ENCODE results near the gene DMTF1. TPM values are rescaled to one million over a fixed set of nuclear protein-coding genes. Genes with fewer than 3 reads are reported as not detected.

The DMTF1 gene
- total RNA-seq, 2 donors from 2014 or later = 129 to 152 TPM

GRCh38 chr7:87190783-87191182 is 38.5 kb downstream of the DMTF1 start:
- H3K27ac Mint-ChIP-seq = no peak overlapping the region
- H3K4me1 Mint-ChIP-seq = no peaks in the 10 kb centered on the region
- Histone ChIP-seq H3K4me3 (ENCODE audit: low read length) (no peak overlapping the region), H3K9me3 (ENCODE audit: control insufficient read depth, low read length) (no peaks in the 10 kb centered on the region), H3K27me3 (ENCODE audit: control insufficient read depth, insufficient read depth, low read length, poor library complexity, severe bottlenecking) (no peaks in the 10 kb centered on the region), H3K36me3 (ENCODE audit: control insufficient read depth, insufficient read depth, low read length) (peaks cover 98% of the 10 kb centered on the region), H3K9ac (ENCODE audit: extremely low read depth, low read length, poor library complexity, severe bottlenecking) (no peak overlapping the region), H3K4me1 (ENCODE audit: control insufficient read depth, insufficient read depth, low read length) (no peaks in the 10 kb centered on the region), H3K27ac (ENCODE audit: low read depth, low read length) (no peak overlapping the region)
- H3K27me3 Mint-ChIP-seq (ENCODE audit: insufficient read depth) = no peaks in the 10 kb centered on the region
- 95 to 100% methylated on average over 1 to 3 of the region's 3 CpGs for WGBS, 2 experiments (ENCODE audit: insufficient coverage in 1 of 2, insufficient read length in 1 of 2)
- peaks cover 69% of the 10 kb centered on the region for H3K36me3 Mint-ChIP-seq (ENCODE audit: low read depth)
- no peaks in the 10 kb centered on the region for H3K9me3 Mint-ChIP-seq
- no peak for DNase-seq
- no peak overlapping the region for H3K4me3 Mint-ChIP-seq
- no peak for TF ChIP-seq CTCF (conservative IDR thresholded peaks at IDR 0.05)

GRCh38 chr7:87192784-87193487 is 40.7 kb downstream of the DMTF1 start:
- H3K36me3 ChIP-seq (ENCODE audit: control insufficient read depth, insufficient read depth, low read length) = peaks cover 98% of the 10 kb centered on the region
- H3K27me3 ChIP-seq (ENCODE audit: control insufficient read depth, insufficient read depth, low read length, poor library complexity, severe bottlenecking) = no peaks in the 10 kb centered on the region
- H3K27ac ChIP-seq (ENCODE audit: low read depth, low read length) = no peak overlapping the region
- H3K4me1 ChIP-seq (ENCODE audit: control insufficient read depth, insufficient read depth, low read length) = no peaks in the 10 kb centered on the region
- no peaks in the 10 kb centered on the region for H3K27me3 Mint-ChIP-seq (ENCODE audit: insufficient read depth)
- no peak overlapping the region for H3K4me3 ChIP-seq (ENCODE audit: low read length)
- no peaks in the 10 kb centered on the region for H3K4me1 Mint-ChIP-seq
- no peak for TF ChIP-seq CTCF (conservative IDR thresholded peaks at IDR 0.05)
- H3K9ac ChIP-seq (ENCODE audit: extremely low read depth, low read length, poor library complexity, severe bottlenecking) = no peak overlapping the region
- peaks cover 73% of the 10 kb centered on the region for H3K36me3 Mint-ChIP-seq (ENCODE audit: low read depth)
- H3K9me3 ChIP-seq (ENCODE audit: control insufficient read depth, low read length) = no peaks in the 10 kb centered on the region
- no peak overlapping the region for H3K27ac Mint-ChIP-seq
- no peak overlapping the region for H3K4me3 Mint-ChIP-seq
- DNase-seq = no peak
- H3K9me3 Mint-ChIP-seq = no peaks in the 10 kb centered on the region
- 95 to 98% methylated on average over 4 to 6 of the region's 6 CpGs for WGBS, 2 experiments (ENCODE audit: insufficient coverage in 1 of 2, insufficient read length in 1 of 2)

GRCh38 chr7:87193912-87194311 is 41.7 kb downstream of the DMTF1 start:
- Histone ChIP-seq H3K27ac (ENCODE audit: low read depth, low read length) (no peak overlapping the region), H3K4me1 (ENCODE audit: control insufficient read depth, insufficient read depth, low read length) (no peaks in the 10 kb centered on the region), H3K9me3 (ENCODE audit: control insufficient read depth, low read length) (no peaks in the 10 kb centered on the region), H3K4me3 (ENCODE audit: low read length) (no peak overlapping the region), H3K27me3 (ENCODE audit: control insufficient read depth, insufficient read depth, low read length, poor library complexity, severe bottlenecking) (no peaks in the 10 kb centered on the region), H3K36me3 (ENCODE audit: control insufficient read depth, insufficient read depth, low read length) (peaks cover 99% of the 10 kb centered on the region), H3K9ac (ENCODE audit: extremely low read depth, low read length, poor library complexity, severe bottlenecking) (no peak overlapping the region)
- H3K27me3 Mint-ChIP-seq (ENCODE audit: insufficient read depth) = no peaks in the 10 kb centered on the region
- no peaks in the 10 kb centered on the region for H3K9me3 Mint-ChIP-seq
- no peaks in the 10 kb centered on the region for H3K4me1 Mint-ChIP-seq
- no peak overlapping the region for H3K4me3 Mint-ChIP-seq
- WGBS, 2 experiments (ENCODE audit: insufficient coverage in 1 of 2, insufficient read length in 1 of 2) = 92 to 97% methylated on average over 1 of the region's 1 CpG
- DNase-seq = no peak
- no peak overlapping the region for H3K27ac Mint-ChIP-seq
- H3K36me3 Mint-ChIP-seq (ENCODE audit: low read depth) = peaks cover 74% of the 10 kb centered on the region
- TF ChIP-seq CTCF (conservative IDR thresholded peaks at IDR 0.05) = no peak

All from endodermal cell (in vitro differentiated cells).